Measurements from ENCODE around the gene MOCOS.

GRCh38 chr18:36141576-36141975, 45.7 kb upstream of the MOCOS start:
- TF ChIP-seq CTCF (IDR thresholded peaks at IDR 0.05) (no peak), POLR2A (IDR thresholded peaks at IDR 0.05) (no peak)
